Endometrial microvascular endothelial cells (primary cell): ENCODE data around the gene TMEM59L. TPM values are rescaled to one million over a fixed set of nuclear protein-coding genes. Genes with fewer than 3 reads are reported as not detected.
"Not testable (repeated sequence)": the region's sequence is repeated elsewhere in the genome, so short reads cannot be mapped to it uniquely, and the experiment has no call there.

Source experiments
- in situ Hi-C: cut with HindIII; loops from 2 replicates; pipeline ENCODE4 v1.10.0; 2017; ENCODE audit warnings: low sequenced_read_pairs, low pct_unique_long_range_greater_than_20kb; ENCODE audit errors: inconsistent ontology term
- total RNA-seq: library from RNA; depleted of rRNA; stranded (reverse); fragments of >200 nt; gene quantifications from one replicate; pipeline ENCODE4 v1.2.3, GENCODE V29; 2015; ENCODE audit errors: inconsistent ontology term

Gene TMEM59L
- total RNA-seq: not detected

DNA sequence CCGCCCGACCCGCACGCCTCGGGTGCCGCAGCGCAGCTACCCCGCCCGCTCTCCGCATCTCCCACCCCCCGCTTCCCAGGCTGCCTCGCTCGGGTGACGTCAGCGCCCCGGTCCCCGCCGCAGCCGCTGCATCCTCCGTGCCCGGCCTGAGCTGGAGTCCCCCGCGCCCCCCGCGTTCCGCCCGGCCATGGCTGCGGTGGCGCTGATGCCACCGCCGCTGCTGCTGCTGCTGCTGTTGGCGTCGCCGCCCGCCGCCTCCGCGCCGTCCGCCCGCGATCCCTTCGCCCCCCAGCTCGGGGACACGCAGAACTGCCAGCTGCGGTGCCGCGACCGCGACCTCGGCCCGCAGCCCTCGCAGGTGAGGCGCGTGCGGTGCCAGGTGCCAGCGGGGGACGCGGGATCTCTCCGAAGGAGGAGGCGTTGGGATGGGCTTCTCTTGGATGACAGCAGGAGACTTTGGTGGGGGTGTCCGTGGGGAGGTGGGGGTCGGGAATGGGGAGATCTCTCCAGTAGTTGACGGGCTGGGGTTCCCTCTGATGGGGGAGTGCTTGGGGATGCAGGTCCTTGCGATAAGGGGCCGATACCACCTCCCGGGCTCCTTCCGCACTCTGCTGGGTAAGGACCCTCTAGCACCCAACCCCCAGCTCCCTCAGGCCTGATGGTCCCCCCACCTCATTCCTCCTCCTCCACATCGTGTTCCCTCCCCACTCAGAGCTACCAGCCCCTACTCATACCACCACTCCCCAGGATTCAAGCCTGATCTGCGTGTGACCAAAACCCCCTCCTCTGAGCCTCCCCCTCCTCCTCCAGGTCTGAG lies at the start of gene TMEM59L:
TSS of gene TMEM59L (plus strand) at position 99 of the 817 bp plus-strand sequence. CDS start at position 188, 89 bp downstream.
- in situ Hi-C loops: no loop called here

DNA sequence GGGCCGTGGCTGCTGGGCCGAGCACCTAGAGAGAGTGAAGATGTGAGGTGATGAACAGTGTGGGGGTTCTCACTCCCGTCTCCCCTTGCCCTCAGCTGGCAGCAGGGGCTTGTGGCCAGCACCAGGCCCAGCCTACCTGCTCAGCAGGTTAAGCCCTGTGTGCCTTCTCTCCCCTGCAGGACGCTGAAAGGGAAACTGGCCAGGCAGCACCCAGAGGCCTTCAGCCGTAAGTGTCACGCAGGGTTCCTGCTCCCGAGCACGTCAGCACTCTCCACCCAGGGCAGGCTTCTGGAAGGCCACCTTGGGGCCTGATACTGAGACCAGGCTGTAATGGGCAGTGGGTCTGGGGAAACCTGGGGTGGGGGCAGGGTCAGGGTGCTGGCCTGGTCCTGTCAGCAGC lies 45.7 kb upstream of the TMEM59L start:
- in situ Hi-C loops: no loop called here

DNA sequence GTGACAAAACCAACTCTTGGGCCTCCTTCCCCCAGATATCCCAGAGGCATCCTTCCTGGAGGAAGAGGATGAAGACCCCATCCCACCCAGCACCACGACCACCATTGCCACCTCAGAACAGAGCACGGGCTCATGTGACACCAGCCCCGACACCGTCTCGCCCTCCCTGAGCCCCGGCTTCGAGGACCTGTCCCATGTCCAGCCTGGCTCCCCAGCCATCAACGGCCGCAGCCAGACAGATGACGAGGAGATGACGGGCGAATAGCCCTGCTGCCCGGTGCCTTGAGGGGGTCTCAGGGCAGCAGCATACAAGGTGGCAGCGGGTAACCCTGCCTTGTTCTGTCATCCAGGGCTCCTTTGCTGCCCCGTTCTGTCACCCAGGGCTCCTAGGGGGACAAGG lies 44.3 kb upstream of the TMEM59L start:
- in situ Hi-C loops: no loop called here

DNA sequence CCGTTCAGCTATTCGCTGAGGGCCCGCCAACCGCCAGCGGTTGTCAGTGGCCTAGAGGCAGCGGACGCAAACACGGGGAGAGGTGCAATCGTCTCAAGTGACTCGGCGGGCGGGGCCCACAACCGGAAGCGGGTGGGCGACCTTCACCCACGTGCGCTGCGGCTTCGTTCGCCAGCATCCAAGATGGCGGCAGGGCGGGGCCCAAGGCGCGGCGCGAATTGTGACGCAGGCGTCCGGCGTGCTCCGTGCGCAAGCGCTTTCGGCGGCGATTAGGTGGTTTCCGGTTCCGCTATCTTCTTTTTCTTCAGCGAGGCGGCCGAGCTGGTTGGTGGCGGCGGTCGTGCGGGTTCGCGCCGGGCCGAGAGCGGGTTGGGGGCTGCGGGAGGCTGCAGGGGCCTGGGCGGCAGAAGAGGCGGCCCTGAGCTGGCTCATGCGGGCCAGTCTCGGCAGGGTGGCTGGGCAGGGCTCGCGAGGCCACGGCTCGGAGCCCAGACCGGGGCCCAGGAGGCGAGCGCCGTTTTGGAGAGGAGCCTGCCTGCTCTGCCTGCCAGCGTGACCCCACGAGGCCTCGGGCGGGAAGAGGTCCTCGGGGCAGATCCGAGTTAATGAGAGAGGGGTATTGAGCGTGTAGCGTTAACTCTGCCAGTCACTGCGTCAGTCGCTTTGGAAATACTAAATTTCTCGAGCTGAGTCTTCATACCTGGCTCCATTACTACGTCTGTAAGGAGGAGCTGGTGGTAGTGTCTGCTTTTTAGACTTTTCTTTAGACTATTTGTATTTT lies 40.9 kb upstream of the TMEM59L start, which contains the start of gene UBA52:
TSS of gene UBA52 (plus strand) at position 294 of the 781 bp plus-strand sequence. CDS start 1,444 bp downstream, outside the sequence.
- in situ Hi-C loops: no loop called here

DNA sequence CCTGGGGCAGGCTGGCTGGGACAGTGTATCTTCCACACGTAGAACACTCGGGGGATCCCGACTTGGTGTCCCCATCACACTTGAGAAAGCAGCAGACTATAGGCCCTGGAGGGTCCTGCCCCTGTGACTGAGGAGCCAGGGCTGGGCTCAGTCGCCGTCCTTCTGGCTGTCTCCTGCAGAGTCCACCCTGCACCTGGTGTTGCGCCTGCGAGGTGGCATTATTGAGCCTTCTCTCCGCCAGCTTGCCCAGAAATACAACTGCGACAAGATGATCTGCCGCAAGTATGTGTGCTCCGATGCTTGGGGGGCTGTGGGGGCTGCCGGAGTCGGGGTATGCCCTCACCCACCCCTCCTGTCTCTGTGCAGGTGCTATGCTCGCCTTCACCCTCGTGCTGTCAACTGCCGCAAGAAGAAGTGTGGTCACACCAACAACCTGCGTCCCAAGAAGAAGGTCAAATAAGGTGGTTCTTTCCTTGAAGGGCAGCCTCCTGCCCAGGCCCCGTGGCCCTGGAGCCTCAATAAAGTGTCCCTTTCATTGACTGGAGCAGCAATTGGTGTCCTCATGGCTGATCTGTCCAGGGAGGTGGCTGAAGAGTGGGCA lies 37.9 kb upstream of the TMEM59L start:
- in situ Hi-C loops: no loop called here

DNA sequence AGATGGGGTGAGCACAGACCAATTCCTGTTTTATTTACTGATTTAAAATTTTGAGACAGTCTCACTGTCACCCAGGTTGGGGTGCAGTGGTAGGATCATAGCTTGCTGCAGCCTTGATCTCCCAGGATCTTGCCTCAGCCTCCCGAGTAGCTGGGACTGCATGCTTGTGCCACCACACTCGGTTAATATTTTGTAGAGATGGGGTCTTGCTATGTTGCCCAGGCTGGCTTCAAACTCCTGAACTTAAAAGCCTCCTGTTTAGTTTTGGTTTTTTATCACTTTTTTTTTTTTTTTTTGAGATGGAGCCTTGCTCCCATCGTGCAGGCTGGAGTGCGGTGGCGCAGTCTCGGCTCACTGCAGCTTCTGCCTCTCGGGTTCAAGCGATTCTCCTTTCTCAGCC lies 36.3 kb upstream of the TMEM59L start:
- in situ Hi-C loops: no loop called here

DNA sequence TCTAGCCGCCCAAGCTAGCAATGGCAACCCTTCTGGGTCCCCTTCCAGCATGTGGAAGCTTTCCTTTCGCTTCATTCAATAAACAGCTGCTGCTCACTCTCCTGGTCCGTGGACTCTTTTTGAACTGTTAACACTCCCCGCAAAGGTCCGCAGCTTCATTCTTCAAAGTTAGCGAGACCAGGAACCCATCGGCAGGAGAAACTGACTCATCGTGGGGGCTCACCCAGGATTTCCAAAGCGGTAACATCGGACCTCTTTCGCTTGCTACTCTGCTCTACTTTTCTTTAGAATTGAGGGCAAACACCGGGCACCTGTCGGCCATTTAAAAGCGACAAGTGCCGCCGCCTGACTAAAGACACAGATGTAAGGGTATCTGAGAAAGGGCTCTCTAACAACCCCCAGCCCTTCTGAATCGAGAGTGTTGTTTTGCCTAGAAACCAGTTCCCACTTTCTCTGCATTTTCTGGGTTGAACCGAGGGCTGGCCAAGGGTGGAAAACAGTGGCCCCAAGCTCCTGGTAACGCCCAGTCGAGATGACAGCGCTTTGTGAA lies 35.2 kb upstream of the TMEM59L start:
- in situ Hi-C loops: no loop called here

DNA sequence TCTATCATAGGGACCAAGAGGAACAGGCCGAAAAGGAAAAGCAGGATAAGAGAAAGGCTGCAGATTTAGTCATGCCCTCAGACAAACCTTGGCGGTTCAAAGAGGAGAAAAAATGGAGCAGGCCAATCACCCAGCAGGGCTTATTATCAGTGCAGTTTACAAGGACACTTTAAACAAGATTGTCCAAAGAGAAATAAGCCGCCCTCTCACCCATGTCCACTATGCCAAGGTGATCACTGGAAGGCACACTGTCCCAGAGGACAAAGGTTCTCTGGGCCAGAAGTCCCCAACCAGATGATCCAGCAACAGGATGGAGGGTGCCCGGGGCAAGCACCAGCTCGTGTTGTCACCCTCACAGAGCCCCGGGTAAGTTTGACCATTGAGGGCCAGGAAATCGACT lies 32.4 kb upstream of the TMEM59L start:
- in situ Hi-C loops: no loop called here

DNA sequence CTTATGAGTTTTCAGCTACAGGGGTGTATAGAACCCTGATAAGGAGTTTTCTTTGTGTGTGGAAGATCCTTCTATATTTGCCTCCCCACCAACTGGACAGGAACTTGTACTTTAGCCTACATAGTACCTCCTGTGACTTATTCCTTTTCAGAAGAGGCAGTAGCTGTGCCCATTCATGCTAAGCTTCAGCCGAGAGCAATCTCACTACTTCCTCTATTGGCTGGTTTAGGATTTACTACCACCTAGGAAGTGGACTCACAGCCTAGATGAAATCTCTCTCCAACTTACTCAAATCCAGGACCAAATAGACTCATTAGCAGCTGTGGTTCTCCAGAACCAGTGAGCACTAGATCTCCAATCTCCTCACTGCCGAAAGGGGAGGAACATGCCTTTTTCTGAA lies 26.4 kb upstream of the TMEM59L start:
- in situ Hi-C loops: no loop called here

DNA sequence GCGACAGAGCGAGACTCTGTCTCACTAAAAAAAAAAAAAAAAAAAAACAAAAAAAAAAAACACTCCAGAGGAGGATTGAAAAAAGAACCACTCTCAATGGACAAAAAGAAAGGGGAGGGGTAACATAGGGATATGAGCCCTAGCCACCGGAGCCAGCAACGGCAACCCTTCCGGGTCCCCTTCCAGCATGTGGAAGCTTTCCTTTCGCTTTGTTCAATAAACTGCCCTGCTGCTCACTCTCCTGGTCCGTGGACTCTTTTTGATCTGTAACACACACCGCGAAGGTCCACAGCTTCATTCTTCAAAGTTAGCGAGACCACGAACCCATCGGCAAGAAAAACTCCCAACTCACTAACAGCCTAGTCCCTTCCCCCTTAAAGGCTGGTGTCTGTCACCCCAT lies 25.1 kb upstream of the TMEM59L start:
- in situ Hi-C loops: no loop called here

DNA sequence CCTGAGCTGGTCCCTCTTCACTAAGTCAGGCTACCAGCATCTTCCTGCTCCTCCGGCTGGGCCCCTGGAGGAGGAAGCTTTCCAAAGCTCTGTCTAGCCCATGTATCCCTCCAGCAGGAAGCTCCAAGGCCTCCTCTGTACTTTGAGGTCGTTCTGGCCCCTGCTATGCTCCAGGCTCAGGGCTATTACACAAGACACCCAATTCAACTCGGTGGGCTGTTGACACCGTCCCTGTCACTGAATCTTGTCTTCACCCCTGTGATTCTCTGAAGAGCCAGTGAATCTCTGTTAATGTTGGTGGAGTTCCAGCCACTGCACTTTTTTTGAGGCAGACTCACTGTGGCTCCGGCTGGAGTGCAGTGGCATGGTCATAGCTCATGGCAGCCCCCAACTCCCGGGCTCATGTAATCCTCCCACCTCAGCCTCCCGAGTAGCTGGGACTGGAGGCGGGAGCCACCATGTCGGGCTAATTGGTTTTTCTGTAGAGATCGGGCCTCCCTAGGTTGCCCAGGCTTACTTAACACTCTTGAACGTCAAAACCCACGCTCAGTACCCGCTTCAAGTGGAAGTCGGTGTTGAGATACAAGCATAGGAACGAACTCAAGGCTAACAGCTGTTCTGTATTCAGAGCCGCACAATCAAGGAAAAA lies 24.6 kb upstream of the TMEM59L start:
- in situ Hi-C loops: no loop called here

DNA sequence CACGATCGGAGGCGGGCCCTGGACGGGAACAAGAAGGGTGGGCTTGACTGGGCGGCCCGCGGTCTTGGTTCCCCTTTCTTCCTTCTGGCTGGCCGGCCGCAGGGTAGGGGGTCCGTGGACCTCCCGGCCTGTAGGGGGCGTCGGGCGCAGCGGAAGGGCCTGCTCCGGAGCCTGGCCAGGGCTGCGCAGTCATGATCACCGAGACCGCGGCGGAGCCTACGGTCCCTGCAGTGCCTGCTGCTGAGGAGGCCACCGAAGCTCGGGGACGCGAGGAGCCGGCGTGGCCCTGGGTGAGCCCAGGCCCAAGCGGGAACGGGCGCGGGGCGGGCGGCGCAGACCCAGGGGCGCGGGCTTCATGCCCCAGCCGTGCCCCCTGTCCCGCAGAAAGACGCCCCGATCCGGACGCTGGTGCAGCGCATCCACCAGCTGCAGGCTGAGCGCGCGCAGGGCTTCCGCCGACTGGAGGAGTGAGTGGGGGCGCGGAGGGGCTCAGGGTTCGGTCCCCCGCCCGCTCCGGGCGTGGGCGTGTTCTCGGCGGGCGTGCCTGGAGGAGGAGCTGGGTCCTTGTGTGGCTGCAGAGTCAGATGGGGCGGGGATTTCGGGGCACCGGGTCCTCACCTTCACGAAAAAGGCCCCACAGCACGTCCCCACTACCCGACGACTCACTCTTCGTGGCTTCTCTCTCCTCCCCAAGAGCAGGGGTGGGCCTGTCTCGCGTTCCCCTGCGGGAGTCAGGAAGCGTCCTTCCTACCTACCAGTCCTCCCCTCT lies 23.9 kb upstream of the TMEM59L start, which contains the start of gene REX1BD:
TSS of gene REX1BD (plus strand) at position 188 of the 769 bp plus-strand sequence. CDS start at position 192, 4 bp downstream.
- in situ Hi-C loops: no loop called here

DNA sequence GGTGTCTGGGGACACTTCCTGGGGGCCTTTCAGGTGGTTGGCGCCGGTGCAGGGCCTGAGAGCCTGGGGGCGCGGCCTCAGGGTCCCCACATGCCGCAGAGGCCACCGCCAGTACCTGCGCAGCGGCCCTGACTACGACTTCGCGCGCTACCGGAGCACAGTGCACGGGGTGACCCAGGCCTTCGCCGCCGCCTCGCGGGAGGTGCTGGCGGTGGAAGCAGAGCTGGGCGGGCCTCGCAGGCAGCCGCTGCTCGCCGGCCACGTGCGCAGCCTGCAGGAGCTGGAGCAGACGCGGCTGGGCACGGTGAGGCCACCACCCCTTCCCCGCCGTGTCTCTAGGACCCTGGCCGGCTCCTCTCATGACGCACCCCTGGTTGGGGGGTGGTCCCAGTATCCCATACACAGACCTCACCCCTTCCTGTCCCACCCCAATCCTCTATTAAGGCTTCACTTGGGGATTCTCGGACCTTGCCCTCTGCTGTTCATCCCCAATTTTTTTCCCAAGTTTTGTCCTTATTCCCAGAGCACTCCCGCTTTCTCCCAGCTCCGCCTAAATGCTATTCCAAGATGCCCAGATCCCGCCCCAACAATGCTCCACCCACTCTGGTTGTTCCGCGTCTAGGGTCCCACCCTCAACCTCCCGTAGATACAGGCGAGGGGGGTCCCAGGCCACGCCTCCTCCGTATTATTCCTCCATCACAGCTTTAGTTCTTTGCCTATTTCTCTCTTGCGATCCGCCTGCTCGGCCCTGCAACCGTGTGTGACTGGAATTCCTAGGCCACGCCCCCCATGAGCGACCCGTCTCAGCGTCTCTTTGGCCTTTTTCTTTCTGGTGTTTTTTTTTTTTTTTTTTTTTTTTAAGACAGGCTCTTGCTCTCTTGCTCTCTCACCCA lies 23.0 kb upstream of the TMEM59L start:
- in situ Hi-C loops: no loop called here

DNA sequence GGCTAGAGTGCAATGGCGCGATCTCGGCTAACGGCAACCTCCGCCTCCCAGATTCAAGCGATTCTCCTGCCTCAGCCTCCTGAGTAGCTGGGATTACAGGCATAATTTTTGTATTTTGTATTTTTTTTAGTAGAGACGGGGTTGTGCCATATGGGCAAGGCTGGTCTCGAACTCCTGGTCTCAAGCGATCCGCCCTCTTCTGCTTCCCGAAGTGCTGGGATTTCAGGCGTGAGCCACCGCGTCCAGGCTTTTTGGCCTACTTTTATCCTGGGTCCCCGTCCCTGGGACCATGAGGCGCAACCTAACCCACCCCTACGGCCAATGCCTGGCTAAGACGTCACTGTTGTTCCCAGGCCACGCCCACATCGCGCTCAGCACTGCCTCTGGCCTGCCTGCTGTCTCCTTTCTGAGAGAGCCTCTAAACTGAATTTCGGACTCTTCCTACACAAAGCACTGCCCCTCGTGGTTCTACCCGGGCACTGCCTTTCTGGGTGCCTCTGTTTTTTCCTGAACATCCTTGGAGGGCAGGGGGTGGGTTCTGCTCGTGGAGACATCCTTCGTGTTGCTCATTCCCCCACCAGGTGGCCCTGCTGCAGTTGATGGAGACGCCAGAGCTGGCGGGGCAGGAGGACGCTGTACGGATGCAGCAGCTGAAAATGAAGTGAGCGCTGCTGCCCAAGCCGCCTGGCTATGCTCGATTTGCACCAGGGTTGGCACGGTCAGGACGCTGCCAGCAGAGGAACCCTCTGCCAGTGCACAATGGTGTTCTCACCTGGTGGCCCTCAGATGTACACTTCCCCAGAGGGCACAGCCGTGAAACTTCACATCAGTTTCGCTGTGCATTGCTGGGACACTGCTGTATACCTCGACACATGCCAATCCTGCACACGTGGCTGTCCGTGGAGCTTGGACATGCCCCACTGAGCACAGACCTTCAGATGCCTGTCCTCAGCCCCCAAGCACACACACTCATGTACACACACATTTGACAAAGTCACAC lies 22.1 kb upstream of the TMEM59L start:
- in situ Hi-C loops: no loop called here

DNA sequence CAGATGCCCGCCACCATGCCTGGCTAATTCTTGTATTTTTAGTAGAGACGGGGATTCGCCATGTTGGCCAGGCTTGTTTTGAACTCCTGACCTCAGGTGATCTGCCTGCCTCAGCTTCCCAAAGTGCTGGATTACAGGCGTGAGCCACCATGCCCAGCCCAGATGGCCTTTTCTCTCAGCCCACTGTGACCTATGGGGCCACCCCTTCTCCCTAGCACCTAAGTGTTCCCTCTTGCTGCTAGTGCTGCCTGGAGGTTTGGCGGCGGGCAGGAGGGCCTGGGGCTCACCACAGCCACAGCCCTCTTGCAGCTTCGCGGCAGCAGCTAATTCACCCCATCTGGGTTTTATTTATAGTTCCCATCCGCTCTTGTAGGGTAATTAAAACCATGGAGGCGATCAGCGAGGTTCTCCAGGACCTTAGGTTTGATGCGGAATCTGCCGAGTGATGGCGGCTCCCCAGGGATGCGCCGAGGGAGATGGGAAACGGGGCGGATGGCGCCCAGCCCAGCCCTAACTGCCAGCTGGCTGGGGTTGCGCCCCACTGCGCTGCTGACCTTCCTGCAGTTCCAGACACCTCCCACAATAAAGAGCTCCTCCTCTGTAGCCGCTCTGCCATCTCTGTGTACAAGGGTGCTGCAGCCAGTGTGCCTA lies 20.8 kb upstream of the TMEM59L start:
- in situ Hi-C loops: no loop called here

DNA sequence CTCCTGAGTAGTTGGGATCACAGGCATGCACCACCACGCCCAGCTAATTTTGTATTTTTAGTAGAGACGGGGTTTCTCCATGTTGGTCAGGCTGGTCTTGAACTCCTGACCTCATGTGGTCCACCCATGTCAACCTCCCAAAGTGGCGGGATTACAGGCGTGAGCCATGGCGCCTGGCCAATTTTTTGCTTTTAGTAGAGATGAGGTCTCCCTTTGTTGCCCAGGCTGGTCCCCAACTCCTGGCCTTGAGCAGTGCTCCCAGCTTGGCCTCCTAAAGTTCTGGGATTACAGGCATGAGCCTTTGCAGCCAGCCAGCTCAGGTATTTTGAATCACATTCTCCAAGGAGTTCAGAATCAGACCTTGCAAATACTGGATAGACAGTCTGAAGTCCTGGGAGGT lies 19.9 kb upstream of the TMEM59L start:
- in situ Hi-C loops: not testable (repeated sequence)
